GM18520 (cell line): ENCODE results near the gene ASIC3.

Source experiments
- ATAC-seq: cut with Tn5 transposase; IDR thresholded peaks from one replicate; pipeline ENCODE4 v1.9.1; 2021; ENCODE audit not compliant: unreplicated experiment

ASIC3 gene

DNA sequence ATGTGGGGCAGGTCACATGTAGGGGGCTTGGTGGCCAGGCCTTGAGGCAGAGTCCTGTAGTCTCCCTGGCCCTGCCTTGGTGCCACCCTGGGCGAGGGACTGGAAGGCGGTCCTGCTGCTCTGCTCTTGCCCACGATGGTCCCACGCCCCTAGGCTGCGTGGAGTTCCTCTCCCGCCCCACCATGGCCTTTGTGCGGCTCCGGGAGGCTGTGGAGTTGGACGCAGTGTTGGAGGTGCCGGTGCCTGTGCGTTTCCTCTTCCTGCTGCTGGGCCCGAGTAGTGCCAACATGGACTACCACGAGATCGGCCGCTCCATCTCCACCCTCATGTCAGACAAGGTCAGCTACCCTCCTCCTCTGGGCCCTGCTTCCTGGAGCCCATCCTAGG lies 22.2 kb downstream of the ASIC3 start:
- no peak for ATAC-seq

GRCh38 chr7:151071032-151071866 lies 22.9 kb downstream of the ASIC3 start:
- ATAC-seq, result no peak

DNA sequence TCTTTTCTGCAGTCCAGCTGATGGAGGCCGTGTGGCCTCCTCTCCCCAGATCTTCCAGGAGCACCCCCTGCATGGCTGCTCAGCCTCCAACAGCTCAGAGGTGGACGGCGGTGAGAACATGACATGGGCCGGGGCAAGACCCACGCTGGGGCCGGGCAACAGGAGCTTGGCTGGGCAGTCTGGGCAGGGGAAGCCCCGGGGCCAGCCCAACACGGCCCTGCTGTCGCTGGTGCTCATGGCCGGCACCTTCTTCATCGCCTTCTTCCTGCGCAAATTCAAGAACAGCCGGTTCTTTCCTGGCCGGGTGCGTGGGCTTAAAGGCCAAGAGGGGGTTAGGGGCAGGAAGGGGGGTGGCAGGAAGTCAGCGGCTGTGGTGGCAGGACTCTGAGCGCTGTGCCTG lies 25.7 kb downstream of the ASIC3 start:
- no peak for ATAC-seq

GRCh38 chr7:151074817-151075661 lies 26.7 kb downstream of the ASIC3 start:
- ATAC-seq, result no peak

DNA sequence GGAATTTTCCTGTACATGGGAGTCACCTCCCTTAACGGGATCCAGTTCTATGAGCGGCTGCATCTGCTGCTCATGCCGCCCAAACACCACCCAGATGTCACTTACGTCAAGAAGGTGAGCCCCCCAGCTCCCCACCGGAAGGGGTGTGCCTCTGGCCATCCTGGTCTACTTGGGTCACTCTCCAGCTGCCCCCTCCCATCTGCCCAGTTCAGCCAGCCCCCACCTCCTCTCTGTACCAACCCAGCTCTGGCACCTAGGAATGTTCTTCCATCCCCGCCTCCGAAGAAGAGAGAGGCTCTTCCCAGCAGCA lies 27.3 kb downstream of the ASIC3 start:
- ATAC-seq, result no peak

DNA sequence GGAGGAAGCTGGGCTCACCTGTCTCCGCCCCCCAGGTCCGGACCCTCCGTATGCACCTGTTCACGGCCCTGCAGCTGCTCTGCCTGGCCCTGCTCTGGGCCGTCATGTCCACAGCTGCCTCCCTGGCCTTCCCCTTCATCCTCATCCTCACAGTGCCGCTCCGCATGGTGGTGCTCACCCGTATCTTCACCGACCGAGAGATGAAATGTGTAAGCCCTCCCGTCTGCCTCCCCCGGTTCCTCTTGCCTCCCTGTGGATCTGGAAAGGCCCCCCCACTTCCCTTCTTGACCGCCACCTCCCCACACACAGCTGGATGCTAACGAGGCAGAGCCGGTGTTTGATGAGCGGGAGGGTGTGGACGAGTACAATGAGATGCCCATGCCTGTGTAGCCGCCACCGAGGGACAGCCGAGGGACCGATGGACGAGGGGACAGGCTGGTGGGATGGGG lies 27.7 kb downstream of the ASIC3 start:
- ATAC-seq, result no peak

DNA sequence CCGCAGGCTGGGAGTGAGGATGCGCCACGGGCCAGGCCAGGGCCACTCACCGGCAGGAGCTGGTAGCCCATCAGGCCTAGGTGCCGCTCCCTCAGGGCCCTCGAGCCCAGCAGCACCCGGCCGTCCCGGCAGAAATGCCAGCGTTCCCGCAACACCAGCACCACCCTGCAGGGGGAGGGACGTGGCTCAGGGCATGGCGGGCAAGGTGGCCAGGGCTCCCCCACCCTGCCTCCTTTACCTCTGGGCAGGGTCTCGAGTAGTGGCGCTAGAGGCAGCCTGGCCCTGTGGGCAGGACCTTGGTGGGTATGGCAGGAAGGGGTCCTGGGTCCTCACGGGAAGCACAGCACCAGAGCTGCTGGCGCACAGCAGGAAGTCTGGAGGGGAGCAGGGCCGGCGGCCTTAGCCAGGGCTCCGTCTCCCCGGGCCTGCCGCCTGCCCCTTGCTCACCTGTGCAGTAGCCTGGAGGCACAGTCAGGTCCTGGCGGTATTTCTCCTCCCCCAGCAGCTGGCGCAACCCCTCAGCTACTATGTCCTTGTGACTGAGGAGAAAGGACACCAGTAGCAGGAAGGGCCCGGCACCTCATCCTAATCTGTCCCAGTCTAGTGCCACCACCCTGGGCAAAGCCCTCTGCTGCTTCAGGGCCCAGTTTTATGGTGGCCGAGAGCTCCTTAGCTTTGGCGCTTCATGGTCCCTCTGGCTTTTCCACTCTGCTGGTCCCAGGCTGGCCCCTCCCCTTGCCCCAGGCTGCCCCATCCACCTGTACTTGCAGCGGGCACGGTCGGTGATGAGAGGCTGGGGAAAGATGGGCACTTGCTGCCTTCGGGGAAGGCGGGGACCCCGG lies 28.8 kb downstream of the ASIC3 start:
- no peak for ATAC-seq

DNA sequence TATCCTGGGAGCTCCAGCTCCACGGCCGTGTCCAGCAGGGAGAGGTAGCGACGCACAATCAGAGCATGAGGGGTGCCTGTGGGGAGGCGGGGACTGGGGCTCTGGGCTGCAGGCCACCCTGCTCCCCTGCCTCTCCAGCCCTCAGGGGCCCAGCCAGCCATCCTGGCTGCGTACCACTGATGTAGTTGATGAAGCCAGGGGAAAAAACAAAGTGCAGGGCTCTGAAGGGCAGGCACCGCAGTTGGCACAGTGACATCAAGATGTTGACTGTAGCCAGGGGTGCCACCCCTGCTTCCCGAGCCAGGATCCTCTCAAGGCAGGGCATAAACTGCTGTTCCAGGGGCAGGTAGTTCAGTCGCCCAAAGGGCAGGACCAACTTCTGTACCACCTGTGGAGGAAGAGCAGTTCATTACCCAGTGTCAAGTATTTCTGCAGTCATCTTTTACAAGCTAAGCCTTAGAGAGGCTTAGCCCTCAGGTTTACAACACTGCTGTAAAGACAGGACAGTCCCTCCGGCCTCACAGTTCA lies 29.4 kb downstream of the ASIC3 start:
- ATAC-seq, result no peak

DNA sequence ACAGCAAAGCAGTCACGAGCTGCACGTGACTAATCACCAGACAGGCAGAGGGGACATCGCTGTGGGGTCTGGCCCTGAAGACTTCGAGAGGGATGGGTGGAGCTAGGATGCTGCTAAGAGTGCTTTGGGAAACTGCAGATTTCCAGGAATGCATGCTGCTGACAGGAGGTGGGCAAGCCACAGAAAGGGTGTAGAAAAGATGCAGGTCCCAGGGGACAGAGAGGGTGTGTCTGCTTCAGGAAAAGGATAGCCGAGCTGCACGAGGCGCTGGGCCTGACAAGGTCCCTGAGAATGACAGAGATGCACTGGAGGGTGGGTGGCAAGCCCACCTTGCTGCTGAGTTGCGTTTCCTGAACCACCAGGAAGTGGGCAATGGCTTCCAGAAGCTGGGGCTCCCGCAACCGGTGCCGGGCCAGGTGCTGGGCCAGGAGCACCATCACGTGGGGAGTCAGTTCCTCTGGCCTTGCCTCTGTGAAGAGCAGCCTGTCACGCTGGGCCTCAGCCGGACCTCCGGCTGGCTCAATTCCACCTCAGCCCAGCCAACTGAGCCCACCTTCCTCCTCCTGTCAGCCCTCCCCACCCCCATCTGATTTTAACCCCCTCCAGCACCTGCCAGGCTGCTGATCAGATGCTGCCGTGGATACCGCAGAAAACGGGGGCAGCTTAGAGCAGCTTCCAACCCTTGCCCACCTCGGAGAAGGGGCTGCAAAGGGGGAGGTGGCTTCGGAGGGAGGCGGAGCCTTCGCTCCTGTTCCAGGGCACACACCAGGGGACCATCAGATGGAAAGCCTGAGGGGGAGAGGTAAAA lies 30.1 kb downstream of the ASIC3 start:
- ATAC-seq, result no peak

- ATAC-seq, result no peak
These were observed 31.0 kb downstream of the ASIC3 start for GRCh38 chr7:151079199-151079910.

GRCh38 chr7:151080067-151080521 lies 31.8 kb downstream of the ASIC3 start:
- ATAC-seq, result no peak

GRCh38 chr7:151080522-151081169 lies 32.3 kb downstream of the ASIC3 start, which contains the start of gene FASTK:
Gene FASTK, minus strand, starts transcription at chr7:151080809. Its CDS starts 43 bp downstream, at chr7:151080766.
- peak; percentile 78 for ATAC-seq

GRCh38 chr7:151081170-151082101 lies 33.1 kb downstream of the ASIC3 start:
- no peak for ATAC-seq

DNA sequence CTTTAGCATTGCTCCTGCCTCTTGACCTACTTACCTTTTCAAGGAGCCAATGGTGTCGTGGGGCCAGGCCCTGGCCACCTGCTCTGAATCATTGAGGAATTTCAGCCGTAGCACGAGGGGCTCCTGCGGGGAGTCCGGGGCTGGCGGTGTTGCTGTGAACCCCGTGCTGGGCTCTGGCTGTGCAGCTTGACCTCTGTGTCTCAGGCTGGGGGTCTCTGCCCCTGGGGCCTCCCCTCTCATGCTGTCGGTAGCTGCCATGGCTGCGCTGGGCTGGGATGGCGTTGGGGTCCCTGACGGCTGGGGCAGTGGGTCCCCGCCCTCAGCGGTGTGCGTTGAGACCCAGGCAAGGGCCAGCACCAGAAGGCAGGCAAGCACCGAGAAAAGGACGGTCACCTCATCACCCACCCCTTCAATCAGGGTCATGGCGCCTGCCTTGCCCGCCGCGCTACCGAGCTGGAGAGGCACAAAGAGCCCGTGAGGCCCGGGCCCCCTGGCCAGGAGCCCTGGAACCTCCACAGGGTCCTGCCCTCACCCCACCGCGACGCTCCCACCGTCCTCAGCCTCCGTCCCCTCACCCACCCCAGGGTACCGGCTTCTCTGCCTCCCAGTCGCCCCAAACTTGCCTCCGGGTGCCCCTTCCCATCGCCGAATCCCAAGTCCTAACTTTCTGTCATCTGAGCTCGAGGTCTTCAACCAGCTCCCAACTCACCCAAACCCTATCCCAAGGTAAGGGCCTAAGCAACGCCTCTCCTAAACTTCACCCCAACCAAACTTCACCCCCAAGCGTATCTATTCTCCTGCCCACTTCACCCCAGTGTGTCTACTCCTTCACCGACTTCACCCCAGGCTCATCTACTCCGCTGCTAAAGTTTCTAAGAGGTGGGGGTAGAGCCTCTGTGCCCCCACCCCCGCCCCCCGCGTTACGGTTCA lies 34.1 kb downstream of the ASIC3 start:
- no peak for ATAC-seq

GRCh38 chr7:151083071-151083823 lies 34.9 kb downstream of the ASIC3 start, which contains the start of gene TMUB1:
Gene TMUB1, minus strand, starts transcription at chr7:151083493. Its CDS starts 930 bp downstream, at chr7:151082563.
- ATAC-seq, result peak; percentile 30

- no peak for ATAC-seq
These were observed 35.5 kb downstream of the ASIC3 start for GRCh38 chr7:151083824-151084160.
